ENCODE results near the gene SCT.
"Not testable (repeated sequence)": the region's sequence is repeated elsewhere in the genome, so short reads cannot be mapped to it uniquely, and the experiment has no call there.

Gene SCT, protein sequence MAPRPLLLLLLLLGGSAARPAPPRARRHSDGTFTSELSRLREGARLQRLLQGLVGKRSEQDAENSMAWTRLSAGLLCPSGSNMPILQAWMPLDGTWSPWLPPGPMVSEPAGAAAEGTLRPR

DNA sequence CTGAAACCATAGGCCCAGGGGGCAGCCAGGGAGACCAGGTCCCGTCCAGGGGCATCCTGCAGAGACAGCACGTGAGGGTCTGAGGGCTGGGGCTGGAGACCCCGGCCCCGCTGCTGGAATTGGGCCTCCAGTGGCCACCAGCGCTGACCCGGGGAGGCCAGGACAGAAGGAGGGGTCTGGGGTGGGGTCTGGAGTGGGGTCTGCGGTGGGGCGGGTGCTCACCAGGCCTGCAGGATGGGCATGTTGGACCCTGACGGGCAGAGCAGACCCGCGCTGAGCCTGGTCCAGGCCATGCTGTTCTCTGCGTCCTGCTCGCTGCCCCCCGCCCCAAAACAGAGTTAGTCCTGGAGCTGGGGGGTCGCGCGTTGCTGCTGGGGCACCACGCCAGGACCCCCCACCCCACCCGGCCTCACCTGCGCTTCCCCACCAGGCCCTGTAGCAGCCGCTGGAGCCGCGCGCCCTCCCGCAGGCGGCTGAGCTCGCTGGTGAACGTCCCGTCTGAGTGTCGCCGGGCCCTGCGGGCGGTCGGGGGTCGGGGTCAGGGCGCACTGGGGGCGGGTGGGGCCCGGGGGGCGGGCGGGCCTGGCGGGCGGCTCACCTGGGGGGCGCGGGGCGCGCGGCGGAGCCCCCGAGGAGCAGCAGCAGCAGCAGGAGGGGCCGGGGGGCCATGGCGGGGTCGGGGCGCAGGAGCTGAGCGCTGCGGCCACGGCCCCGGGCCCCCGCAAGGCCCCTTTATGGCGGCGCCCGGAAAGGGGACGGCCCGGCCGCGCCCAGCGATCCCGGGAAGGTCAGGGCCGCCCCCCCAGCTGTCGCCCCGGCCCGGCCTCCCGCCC is at the start of gene SCT:
SCT (minus strand) TSS at position 707 of the 833 bp plus-strand sequence; CDS start at position 669, 38 bp downstream.
- no peak for DNase-seq

GRCh38 chr11:674406-674805 is 47.4 kb upstream of the SCT start:
- no peak for DNase-seq

GRCh38 chr11:673866-674265 is 46.9 kb upstream of the SCT start:
- DNase-seq = no peak

DNA sequence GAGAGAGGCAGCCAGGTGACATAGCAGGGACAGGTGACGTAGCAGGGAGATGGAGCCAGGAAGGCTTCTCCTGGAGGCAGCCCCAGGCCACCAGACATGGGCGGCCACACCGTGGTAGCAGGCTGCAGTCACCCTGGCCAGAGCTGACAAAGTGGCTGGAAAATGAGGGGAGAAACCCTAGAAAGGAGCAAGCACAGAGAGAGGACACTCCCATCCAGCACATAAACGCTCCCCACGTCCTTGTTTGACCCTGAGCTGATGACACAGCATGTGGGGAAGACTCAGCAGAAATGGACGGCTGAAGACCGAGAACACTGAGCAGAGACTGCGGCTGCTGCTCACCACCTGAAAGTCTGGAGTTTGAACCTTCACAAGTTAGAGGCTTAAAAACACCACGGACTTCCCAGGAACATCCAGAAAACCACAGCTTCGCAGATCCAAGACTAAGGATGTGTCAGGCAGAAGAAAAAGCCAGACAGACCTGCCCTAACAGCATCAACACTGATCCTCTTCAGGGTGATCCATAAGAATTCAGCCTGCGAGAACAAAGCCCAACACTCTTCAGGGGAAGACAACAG is 38.8 kb upstream of the SCT start:
- no peak for DNase-seq

GRCh38 chr11:665062-665703 is 38.2 kb upstream of the SCT start:
- no peak for DNase-seq

DNA sequence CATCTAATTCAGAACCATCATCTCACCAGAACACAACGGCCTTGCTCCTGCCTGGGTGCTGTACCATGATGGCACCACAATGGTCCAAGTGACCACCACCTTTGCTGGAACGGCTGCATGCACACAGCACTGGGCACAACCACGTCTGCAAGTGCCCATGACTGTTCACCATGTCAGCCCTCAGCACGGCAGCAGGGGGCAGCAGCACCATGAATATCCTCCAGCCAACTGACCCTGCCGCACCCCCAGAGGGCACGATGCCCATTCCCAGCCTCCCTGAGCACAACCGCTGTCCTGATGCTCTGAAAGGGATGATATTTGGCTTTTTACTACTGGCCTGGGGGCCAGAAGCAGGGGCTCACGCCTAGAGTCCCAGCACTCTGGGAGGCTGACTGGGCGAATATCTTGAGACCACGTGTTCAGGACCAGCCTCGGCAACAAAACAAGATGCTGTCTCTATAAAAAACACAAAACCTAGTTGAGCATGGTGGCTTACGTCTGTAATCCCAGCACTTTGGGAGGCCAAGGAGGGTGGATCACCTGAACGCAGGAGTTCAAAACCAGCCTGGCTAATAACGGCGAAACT is 35.8 kb upstream of the SCT start:
- peak; percentile 23 for DNase-seq

GRCh38 chr11:660681-661444 is 33.9 kb upstream of the SCT start:
- DNase-seq = no peak

DNA sequence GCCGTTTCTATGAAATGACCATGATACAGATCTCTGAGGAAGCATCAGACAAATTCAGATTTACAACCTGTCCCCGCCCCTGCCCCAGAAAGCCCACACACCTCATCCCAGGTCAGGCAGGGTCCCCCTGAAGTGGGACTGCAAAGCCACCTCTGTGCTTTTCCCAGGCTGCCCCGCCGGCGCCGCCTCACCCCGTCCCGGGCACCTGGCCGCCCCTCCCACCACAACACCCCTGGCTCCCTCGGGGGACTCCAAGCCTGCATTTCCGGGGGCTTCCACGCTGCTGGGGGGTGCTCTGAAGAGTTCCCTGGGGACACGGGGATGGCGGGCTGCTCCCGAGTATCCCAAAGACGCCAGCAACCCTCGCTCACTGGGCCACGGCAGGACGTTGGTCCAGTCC is 33.3 kb upstream of the SCT start:
- DNase-seq = no peak

- no peak for DNase-seq
These were observed 32.6 kb upstream of the SCT start for GRCh38 chr11:659532-660085.

DNA sequence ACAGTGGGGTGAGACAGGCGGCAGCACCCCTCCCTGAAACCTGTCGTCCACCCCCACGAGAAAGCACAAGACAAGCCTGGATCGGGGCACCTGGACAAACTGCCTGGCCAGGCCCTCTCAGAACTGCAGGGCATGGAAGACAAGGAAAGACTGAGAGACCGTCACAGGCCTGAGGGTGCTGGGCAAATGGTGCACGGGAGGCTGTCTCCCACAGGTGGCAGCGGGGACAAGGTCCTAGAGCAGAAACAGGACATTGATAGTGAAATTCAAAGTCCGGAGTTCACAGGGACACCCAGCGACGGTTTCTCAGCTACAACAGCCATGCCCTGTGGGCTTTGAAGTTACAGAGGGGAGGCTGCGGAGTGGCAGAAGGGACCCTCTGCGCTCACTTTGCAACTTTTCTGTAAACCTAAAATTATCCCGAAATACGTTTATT is 30.7 kb upstream of the SCT start:
- DNase-seq = no peak

GRCh38 chr11:656866-657265 is 29.9 kb upstream of the SCT start:
- DNase-seq = no peak

GRCh38 chr11:656426-656825 is 29.4 kb upstream of the SCT start:
- no peak for DNase-seq

DNA sequence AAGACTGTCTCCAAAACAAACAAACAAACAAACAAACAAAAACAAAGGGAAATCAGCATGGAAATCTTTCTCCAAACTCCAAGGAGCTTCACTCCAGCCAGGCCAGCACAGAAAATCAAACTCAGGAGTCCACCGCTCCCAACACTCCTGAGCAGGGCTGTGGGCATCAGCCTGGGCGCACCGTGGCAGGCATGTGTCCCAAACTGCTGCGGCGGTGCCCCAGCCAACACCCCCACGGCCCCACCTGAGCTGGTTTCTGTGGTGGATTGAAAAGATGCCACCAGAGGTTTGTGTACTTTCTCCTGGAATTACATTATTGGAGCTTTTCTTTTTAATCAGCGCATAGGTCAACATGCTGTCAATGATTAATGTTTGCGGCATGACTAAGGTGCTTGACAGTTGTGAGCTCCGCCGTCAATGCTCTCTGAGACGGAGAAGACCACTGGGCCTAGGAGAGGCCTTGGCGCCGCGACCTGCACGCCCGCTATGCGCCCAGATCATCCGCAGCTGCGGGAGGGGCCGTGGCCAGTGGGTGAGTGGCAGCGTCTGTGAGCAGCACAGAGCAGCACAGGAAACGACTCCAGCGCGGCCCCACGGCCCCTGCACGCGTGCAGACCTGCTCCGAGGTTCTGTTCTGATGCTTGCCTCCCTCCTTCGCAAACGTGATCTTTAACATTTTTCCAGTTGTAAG is 28.2 kb upstream of the SCT start:
- DNase-seq = no peak

DNA sequence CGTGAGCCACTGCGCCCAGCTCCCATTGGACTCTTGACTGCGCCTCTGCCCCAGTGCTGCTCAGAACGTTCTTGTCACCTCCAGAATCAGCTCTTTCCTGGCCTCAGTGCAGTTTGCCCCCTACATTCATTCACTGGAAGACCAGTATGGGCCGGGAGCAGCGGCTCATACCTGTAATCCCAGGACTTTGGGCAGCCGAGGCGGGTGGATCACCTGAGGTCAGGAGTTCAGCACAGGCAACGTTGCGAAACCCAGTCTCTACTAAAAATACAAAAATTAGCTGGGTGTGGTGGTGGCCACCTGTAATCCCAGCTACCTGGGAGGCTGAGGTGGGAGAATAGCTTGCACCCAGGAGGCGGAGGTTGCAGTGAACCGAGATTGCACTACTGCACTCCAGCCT is 27.5 kb upstream of the SCT start:
- DNase-seq = not testable (repeated sequence)

- DNase-seq = no peak
These were observed 26.9 kb upstream of the SCT start for GRCh38 chr11:653837-654236.

- DNase-seq = not testable (repeated sequence)
These were observed 26.2 kb upstream of the SCT start for GRCh38 chr11:653136-653535.

DNA sequence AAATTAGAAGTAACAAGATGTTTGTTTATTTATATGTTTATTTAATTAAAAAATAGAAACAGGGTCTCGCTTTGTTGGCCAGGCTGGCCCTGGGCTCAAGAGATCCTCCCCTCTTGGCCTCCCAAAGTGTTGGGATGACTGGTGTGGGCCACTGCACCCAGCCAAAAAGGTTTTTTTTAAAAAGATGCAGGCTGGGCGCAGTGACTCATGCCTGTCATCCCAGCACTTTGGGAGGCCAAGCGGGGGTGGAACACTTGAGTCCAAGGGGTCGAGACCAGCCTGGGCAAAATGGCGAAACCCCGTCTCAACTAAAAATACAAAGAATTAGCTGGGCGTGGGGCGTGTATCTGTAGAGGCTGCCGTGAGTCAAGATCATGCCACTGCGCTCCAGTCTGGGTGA is 23.5 kb upstream of the SCT start:
- DNase-seq = no peak

GRCh38 chr11:647672-648158 is 20.7 kb upstream of the SCT start:
- not testable (repeated sequence) for DNase-seq

- no peak for DNase-seq
These were observed 19.2 kb upstream of the SCT start for GRCh38 chr11:646214-646613.

DNA sequence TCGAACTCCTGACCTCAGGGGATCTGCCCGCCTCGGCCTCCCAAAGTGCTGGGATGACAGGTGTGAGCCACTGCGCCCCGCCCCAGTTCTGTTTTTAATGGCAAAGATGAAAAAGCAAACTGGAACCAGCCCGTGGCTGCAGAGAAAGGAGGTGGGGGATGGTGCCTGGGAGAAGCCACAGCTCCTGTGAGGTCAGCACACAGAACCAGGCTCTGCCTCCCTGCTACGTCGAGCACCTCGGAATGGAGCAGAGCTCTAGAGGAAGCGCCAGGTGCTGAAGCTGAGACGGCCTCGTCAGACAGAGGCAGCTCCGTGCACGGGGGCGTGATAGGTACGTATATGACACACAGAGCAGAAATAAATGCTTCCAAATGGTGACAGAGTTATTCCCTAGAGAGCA is 18.6 kb upstream of the SCT start:
- DNase-seq = peak; percentile 23
